Transverse colon (tissue), 4 donors: ENCODE data around the gene MAGEC3.

Experiments used
- EP300 ChIP-seq: sonication (generic); formaldehyde crosslinking; IDR thresholded peaks from one replicate; pipeline ENCODE4 v1.6.1; 2017; ENCODE audit warnings: antibody characterized with exemption, low read depth
- POLR2AphosphoS5 ChIP-seq, 3 donors: sonication (generic); formaldehyde crosslinking; IDR thresholded peaks; one replicate each; pipeline ENCODE4 v1.6.1; 2016; ENCODE audit warnings: antibody characterized with exemption in 3 of 3
- TF ChIP-seq, protein P1 (sequence below), 5 experiments: fragments of 200-600 bp in 3 of 5; fragments of 450-650 bp in 2 of 5; sonication (generic) in 3 of 5; IDR thresholded peaks; 1 replicate in 2 of 5; 2 replicates in 3 of 5; pipeline ENCODE4 v1.5.1; 2016 to 2017; ENCODE audit warnings: antibody characterized with exemption in 5 of 5, inconsistent platforms in 3 of 5, mild to moderate bottlenecking in 2 of 5, moderate library complexity in 1 of 5

DNA sequence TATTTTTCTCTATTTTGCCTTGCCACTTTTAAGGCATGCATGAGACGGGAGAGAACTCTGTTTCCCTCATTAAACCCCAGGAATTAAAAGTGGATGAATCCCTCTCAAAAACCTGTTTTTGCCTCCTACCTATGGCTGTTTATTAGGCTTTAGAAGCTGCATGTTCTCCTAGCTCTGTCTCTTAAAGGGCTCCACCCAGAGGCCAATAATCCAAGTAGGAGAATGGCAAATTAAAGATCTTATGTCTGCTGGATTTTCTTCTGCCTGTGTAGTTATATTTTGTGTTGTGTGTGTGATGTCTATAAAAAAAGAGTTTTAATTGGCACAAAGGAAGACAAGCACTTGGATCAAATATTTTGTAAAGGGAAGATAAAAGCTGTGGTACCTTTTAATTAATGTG, 98.0 kb downstream of the MAGEC3 start:
- TF ChIP-seq, protein P1, sequence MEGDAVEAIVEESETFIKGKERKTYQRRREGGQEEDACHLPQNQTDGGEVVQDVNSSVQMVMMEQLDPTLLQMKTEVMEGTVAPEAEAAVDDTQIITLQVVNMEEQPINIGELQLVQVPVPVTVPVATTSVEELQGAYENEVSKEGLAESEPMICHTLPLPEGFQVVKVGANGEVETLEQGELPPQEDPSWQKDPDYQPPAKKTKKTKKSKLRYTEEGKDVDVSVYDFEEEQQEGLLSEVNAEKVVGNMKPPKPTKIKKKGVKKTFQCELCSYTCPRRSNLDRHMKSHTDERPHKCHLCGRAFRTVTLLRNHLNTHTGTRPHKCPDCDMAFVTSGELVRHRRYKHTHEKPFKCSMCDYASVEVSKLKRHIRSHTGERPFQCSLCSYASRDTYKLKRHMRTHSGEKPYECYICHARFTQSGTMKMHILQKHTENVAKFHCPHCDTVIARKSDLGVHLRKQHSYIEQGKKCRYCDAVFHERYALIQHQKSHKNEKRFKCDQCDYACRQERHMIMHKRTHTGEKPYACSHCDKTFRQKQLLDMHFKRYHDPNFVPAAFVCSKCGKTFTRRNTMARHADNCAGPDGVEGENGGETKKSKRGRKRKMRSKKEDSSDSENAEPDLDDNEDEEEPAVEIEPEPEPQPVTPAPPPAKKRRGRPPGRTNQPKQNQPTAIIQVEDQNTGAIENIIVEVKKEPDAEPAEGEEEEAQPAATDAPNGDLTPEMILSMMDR (IDR thresholded peaks at IDR 0.05) = no peak
- TF ChIP-seq POLR2AphosphoS5 (IDR thresholded peaks at IDR 0.05) = no peak
- TF ChIP-seq EP300 = no peak
